Activated CD4-positive, alpha-beta T cell treated with anti-CD3 and anti-CD28 coated beads for 4 hours (primary cell): ENCODE data around the gene WIPF3.

Source experiments
- DNase-seq, 2 donors: peaks; one replicate each; pipeline ENCODE4 v3.0.0-alpha.2; 2020

The WIPF3 gene

DNA sequence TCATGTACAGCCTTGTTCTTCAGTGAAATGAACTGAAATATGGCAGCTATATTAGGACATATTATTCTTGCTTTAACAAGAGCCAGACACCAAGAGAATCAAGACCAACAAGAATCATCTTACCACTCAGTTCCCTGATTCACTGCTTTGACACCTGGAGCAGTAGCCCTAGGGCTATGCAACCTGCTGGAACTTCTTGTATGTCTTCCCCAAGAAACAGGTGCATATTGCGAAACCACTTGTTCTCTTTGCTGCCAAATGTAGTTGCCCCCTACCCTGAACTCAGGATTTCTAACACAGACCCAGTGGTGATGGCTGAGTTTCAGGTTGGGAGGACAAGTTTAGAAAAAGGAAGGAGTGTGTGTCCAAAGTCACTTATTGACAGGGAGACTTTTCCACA, 46.1 kb downstream of the WIPF3 start:
- no peak for DNase-seq

DNA sequence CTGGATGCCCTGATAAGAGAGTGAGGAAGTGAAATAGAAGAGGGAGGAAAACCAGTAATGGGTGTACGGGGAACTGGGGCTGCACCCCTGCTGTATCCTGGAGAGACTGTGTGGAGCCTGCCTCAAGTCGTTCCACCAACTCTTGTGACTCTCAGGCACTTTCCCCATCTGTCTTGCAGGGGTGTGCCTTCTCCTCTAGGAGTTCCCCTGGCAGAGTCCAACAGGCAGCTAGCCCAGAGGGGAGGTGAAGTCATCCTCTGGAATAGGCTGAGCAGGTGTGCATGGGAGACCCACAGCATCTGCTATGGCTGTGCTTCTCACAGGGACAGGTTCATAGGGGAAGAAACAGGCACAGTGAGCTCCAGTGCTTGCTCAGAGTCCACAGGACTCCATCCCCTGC, 46.8 kb downstream of the WIPF3 start:
- no peak for DNase-seq

DNA sequence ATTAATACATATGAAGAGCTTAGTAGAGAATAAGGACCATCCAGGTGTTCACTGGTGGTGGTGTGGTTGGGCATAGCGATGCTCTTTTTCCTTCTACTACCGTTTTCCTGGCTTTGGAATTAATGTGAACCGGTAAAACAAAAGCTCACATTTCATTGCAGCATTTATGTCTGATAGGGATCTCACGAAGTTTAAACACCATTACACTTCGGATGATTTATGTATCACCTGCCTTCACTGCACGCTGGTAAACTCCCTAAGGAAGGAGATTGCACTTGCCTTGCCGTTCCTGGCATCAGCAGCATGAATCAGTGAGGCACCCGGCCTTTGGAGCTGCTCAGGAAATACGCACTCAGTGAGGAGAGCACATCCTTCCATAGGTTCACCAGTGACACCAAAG, 47.5 kb downstream of the WIPF3 start:
- DNase-seq = no peak

DNA sequence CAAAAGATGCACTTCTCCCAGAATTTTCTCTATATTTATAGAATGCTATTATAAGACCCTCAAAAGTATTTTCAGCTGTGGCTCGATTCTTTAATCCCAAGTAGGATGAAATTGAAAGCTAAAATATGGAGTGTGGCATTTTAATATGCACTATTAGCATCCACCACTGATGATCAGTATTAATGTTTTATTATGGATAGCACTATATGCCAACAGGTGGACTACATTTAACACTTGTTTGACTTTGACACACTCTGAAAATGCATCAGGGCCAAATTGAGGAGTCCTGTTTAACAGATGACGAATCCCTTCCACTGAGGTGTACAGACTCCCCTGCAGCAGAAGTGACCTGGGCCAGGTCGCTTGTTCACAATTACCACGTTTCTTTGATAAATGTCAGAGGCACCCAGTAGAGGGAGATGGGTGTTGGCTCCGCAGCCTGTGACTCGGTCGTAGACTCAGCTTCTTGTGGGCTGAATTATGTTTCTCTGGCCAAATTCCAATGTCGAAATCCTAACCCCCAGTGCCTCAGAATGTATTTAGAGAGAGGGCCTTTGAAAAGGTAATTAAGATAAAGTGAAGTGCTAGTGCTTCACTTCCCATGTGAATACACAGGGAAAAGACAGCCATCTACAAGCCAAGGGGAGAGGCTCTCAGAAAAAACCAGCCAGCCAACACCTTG, 48.1 kb downstream of the WIPF3 start:
- DNase-seq = no peak

DNA sequence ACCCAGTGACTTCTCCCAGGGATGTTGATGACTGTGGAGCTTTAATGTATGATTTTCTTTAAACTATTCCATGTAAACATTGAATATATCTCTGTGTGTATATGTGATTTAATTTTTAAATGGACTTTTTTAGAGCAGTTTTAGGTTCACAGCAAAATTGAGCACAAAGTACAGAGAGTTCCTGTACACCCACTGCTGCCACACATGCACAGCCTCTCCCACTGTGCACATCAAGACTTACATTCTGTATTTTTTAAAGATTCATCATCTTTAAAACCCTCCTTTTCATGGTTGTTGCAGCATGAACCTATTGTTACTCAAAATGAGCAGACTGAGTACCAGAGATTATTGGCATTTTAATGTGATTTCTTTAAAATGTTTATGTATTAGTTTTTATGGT, 51.3 kb downstream of the WIPF3 start:
- DNase-seq = no peak

DNA sequence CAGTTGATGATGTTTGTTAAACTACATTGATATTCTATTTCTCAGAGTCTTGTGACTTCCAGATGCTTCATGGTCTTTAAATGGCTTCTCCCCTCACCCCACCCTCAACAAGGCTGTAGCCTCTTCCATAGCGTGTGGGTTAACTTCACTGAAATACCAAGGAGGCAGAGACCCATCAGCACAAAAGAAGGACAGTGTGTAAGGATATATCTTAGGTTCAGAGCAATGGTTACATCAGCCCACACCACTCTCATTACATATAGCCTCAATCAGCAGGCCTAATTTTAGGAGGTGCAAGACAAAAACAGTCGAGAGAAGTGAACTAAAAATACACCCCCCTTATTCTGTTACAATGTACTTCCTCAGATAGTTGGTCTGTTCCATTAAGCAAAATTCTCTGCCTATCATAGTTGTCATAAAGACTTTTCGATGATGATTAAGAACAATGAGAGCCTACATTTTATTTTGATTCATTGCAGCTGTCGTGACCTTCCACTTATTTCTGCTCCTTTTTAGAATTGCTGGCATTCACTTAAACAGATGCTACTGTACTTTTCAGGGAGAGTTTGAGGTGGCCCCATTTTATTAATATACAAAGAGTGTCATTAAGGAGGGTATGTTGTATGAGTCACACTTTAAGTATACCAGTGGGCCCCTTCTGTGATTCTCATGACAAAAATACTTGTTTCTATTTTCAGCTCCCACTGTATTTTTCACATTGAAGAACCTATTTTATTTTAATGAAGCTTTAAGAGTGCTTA, 52.1 kb downstream of the WIPF3 start:
- no peak for DNase-seq

DNA sequence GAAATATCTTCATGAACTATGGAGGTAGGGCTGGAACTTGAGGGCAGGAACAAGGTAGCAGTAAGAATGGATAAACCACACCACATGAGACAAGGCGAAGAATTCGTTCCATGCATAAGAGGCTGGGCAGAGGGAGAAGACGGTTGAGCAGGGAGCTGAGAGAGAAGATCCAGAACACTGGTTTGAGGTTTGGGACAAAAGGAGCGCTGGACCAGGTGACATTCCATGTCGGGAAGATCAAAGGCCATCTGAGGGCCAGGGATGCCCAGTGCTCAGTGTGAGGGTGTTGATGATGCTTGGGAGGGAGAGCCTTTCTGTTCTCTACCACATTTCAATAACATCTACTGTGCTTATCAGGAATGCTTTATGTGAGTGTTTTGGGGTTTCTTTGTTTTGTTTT, 52.8 kb downstream of the WIPF3 start:
- DNase-seq = no peak

DNA sequence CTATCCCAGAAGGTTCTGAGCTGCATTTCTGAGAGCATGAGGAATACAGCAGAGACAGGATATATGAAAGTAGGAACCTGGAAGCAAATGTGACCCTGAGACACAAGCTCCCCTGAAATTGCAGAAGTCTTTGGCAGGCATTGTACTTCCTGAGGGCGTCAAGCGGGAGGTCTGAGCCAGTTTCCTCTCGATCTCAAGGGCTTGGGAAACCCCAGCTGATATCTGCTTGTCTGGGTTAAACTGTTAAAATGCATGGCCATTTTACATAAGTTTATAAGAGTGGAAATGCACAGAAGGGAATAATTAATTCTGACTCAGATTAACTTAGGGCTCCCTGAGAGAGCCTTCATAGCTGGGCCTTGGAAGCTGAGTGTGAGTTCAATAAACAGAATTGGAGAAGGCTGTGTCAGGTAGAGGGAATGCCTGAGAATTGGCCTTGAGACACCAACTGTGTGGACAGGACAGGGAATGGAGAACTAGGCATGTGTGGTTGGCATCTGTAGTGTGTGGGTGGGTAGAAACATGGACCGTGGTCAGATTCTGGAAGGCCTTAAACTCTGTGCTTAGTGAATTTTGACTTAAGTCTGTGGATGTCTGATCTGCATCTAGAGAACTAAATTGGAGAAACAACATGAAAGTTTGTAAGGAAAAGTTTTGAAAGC, 53.3 kb downstream of the WIPF3 start:
- no peak for DNase-seq

DNA sequence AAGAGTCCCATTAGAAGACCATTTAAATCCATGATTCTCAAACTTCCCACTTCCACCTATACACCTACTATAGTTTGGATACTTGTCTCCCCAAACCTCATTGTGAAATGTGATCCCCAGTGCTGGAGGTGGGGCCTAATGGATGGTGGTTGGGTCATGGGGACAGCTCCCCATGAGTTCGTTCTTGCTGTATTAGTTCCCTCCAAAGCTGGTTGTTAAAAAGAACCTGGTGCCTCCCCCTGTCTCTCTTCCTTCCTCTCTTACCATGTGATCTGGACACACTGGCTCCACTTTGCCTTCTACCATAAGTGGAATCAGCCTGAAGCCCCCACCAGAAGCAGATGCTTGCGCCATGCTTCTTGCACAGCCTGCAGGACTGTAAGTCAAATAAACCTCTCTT, 53.9 kb downstream of the WIPF3 start:
- DNase-seq = no peak

DNA sequence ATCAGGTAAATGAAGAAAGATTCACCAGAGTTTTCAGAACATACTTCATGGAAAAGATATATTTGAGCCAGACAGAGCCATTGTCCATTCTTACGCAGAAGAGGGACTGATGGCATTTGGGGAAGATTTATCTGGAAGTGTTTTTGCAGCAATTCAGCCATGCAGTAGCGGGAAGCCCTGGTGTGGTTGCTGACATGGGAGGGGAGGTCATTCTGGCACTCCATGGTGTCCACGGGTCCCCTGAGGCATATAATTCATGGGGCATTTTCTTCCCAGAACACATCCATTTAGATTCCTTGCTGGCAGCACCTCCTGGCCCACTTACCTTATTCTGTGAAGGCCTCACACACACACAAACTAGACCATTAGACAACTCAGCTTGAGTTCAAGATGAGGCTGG, 55.6 kb downstream of the WIPF3 start:
- no peak for DNase-seq

DNA sequence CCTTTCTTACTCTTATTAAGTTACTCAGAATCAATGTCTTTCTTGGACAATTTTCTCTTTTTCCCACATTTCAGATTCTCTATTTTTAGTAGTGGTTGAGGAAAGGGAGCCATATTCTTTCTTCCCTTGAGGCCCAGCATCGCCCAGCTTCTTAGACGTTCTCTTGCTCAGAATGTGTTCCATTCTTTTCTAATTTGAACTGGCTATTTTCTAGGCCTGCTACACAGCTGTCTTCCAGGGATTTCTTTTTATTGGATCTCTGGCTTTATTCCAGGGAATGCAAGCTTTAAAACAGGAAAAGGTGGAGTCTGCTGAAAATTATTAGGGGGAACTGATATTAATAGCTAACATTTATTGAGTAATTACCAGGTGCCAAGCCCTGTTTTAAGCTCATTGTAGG, 58.3 kb downstream of the WIPF3 start:
- no peak for DNase-seq

DNA sequence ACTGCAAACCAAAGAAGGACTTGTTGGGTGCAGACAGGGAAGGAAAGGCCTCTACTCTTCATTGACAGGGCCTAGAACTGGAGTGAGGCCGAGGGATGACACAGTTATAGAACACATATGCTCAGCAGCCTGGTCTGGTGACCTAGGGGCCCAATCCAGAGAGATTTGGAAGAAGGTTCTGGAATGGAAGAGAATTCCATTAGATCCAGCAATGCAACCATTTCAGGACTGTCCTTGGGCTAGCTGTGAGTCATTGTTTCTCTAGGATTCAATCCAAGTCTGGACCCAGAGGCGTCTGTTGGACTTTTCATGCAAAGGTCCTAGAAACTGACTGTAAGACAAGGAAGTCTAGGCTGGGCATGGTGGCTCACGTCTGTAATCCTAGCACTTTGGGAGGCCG, 59.2 kb downstream of the WIPF3 start:
- DNase-seq = no peak

DNA sequence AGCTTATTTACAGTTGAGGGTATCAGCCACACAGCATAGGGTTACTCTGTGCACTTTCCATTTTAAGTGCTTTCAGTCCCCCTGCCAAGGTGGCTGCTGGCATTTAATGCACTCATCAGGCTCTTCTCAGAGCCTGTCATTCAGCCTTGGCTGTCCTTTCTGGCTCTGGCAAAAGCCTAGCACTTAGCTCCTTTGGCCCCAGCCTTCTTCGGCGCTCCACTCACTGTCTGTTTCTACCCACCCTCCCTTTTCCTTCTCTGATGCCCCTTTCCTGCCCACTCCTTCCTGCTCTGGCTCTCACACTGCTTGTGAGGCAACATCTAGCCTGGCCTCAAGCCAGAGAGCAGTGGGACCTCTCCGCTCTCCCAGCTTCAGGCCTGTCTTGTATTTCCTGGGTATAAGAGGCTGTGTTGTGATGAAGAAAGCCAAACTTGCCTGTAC, 60.2 kb downstream of the WIPF3 start:
- DNase-seq = no peak

DNA sequence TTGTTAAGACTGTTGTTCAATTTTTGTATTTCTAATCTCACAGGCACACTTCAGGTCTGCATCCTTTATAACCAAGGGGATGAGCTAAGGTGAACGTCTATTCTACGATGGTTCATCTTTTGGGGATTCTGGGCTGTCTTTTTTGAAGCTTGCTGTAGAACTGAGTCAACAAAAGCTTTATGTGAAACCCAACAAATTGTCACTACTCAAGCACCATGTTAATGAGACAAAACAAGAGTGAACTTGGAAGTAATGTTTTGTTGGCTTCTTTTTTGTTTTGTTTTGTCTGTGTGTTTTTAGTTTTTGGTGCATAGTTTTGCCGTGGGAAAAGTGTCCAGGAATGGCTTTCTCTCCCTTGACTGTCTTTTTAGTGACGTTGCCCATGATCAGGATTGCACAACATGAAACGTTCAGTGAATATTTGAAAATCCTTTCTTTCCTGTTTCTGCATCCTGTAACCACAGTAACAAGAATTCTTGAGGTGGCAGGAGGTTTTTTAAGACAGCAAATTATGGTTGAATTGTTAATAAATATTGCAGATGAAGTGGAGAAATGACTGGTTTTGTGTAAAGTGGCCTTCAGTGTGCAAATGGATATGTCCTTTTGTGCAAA, 65.6 kb downstream of the WIPF3 start:
- no peak for DNase-seq

DNA sequence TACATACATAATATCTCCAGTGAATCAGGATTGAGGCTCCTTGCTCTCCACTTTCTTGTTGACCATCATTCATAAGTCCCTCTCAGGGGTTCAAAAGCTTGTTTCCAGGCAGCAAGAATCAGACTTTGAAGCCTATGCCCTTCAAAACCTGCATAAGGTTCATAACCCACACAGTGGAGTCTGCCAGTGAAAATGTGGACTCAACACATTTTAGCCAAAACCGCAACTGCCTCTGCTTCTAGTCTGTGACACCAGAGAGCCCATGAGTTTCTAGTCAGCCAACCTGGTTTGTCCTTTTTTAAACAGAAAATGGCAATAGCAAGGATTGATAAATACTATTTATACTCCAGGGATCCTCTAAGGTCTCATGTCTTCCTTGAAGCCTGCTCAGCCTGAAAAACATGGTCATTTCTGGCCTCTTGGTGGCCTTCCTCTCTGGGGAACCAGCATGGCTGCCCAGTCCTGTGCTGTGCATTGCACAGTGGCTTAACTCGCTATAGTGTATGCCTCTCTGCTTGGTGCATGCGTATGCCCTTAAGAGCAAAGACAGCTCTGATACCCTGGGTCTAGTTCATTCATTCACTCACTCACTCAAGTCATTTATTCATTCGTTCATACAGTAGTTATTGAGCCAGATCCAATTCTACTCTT, 67.5 kb downstream of the WIPF3 start:
- no peak for DNase-seq

DNA sequence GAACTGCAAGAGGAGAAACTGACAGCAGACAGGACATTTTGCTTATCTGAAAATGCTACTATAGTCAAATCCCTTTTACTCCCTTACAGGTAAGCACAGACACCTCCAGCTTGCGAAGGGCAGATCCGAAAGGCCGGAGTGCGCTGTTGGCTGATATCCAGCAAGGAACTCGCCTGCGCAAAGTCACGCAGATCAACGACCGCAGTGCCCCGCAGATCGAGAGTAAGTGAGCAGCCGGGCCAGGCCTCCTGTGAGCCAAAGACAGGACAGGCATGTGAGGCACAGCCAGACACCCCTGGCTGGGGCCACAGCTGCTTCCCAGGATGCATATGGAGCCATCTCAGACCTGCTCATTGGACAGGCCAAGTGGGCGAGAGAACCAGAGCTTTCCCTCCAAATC, 69.4 kb downstream of the WIPF3 start:
- DNase-seq = no peak

DNA sequence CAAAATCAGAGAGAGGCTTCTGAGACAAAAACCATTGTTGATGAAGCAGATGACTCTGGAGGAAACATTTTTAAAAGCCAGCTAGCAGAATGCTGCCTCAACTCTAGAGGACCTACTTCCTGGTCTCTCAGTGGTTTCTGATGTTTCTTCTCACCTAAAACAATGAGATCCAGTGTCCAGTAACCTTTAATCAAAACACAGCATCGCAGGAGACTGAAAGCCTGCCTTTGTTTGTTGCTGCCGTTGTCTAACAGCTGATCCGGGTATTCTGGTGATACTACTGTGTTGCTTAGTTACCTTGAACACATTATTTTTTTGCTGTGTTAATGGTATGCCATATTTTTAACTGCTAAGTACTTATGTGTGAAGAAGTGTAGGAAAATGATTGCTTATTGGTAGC, 70.9 kb downstream of the WIPF3 start:
- DNase-seq = no peak

DNA sequence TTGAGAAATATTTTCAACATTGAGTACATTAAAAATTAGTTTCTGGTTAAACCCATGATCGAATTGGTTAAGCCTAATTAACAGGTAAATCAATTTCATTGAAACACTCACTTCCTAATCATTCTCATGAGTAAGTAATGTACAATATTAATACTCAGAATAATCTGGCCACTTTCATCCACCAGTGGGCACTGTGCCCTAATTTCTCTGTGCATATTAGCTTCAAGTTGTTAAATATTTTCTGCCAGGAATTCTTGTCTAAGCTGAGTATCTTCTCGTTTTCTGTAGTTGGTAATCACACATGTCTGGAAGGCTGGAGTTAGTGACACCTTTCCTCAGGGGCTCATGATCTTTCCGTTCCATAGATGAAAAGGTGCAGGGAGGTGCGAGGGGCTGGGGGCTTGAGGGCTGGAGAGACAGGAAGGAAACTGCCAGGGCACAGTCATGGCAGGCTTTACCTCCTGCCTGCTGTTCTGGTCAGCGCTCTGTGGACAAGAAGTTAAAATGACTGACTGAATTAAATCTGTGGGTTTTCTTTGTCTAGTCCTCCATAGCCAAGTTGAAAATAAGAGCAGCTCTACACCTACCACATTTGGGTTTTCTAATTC, 71.9 kb downstream of the WIPF3 start:
- DNase-seq = peak in 1 of 2 donors; percentile 33

DNA sequence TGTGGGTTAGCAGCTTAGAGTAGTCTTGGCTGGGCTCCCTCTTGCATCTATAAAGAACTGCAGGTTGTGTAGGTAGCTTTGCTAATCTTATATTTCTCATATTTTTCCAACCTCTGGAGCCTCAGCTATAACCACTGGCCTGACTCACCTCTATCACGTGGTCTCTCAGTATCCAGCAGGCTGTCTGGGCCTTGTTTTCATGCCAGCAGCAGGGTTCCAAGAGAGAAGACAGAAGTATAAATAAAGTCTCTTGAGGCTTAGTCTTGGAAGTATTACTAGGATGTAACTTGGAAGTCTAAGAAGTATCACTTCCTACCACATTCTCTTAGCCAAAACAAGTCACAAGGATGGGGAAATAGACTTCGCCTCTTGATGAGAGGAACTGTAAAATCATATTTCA, 73.3 kb downstream of the WIPF3 start:
- DNase-seq = no peak

DNA sequence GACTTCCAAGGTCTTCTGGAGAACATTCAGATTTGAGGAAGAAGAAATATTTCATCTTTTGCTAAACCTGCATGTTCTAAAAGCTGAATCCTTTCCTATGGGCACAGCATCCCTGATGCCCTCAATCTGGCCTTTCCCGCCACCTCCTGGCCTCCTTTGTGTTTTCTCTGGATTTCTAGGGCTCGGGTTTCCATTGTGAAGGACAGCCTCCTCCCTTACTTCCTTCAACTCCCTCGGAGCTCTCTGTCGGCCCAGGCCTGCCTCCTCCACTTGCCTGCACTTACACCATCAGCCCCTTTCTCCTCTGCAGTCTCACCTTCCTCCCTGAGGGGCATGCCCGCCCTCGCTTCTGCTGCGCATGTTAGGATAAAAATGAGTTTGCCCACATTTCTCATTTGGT, 75.4 kb downstream of the WIPF3 start:
- DNase-seq = no peak

DNA sequence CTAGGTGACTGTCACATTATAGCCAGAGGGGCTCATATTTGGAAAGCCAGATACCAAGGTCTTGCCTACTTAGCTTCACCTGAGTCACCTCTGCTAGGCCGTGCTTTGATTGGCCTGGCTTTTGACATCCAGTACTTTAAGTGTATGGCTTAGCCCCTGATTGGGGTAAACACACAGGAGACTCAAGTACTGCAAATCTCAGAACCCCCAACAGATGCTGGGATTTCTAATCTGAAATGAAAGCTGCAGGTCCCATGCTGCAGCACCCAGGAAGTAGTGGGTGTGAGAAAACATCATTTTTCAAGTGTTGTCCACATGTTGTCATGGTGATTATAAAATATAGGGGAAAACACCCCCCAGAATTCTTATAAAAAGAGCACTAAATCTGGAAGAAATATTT, 76.2 kb downstream of the WIPF3 start:
- no peak for DNase-seq

DNA sequence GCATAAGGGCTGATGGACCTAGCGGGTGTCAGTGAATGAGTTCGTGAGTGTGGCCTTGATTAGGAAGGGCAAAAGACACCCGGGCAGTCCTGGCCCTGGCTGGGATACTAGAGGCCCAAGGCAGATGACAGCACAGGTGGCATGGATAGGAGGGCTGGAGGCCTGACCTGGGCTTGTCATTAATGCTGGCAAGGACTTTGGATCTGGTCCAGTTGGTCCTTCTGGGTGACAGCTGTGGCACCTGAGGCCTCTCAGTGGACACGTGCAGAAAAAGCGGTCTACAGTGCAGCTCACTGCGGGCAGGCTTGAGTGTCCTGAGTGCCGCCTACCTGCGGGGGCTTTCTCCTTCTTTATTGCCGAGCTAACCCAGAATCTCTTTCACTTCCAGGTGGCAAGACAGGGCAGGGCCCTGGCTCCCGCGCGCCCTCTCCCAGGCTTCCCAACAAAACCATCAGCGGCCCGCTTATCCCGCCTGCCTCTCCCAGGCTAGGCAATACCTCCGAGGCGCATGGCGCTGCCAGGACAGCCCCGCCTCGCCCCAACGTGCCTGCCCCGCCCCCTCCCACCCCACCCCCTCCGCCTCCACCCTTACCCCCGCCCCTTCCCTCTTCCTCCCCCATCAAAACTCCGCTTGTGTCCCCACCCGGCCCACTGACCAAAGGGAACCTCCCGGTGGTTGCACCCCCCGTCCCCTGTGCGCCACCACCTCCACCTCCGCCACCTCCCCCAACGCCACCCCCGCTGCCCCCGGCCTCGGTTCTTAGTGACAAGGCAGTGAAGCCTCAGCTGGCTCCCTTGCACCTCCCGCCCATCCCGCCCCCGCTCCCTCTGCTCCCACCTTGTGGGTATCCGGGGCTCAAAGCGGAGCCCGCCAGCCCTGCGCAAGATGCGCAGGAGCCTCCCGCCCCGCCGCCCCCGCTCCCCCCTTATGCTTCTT, 77.4 kb downstream of the WIPF3 start:
- no peak for DNase-seq
